Transverse colon (tissue), 4 donors: ENCODE measurements around the gene DNAJC9. TPM values are rescaled to one million over a fixed set of nuclear protein-coding genes. Genes with fewer than 3 reads are reported as not detected.

Source experiments
- DNase-seq: peaks from one replicate; pipeline ENCODE4 v3.0.0-alpha.2; 2019
- H3K27ac ChIP-seq, 4 donors: fragments of 200-600 bp; sonication (generic); 2 replicates each; pipeline ENCODE4 v1.5.1; 2016 to 2018; ENCODE audit warnings: inconsistent platforms in 4 of 4
- H3K27me3 ChIP-seq: fragments of 200-600 bp; sonication (generic); 2 replicates; pipeline ENCODE4 v1.5.1; 2017; ENCODE audit warnings: inconsistent platforms
- H3K36me3 ChIP-seq, 4 donors: fragments of 200-600 bp; sonication (generic); 2 replicates each; pipeline ENCODE4 v1.5.1; 2017 to 2019; ENCODE audit warnings: inconsistent platforms in 4 of 4
- H3K4me1 ChIP-seq, 4 donors: fragments of 200-600 bp; sonication (generic); 2 replicates each; pipeline ENCODE4 v1.5.1; 2017 to 2020; ENCODE audit warnings: inconsistent platforms in 4 of 4
- H3K4me3 ChIP-seq, 4 donors: fragments of 200-600 bp; sonication (generic); 1 replicate in 1 of 4; 2 replicates in 3 of 4; pipeline versions ENCODE4 v1.5.1 to v1.6.1; 2017 to 2019; ENCODE audit warnings: inconsistent platforms in 4 of 4
- H3K9me3 ChIP-seq, 2 donors: fragments of 200-600 bp; sonication (generic); 2 replicates each; pipeline ENCODE4 v1.5.1; 2017 to 2019; ENCODE audit warnings: inconsistent platforms in 2 of 2
- EP300 ChIP-seq: sonication (generic); formaldehyde crosslinking; IDR thresholded peaks from one replicate; pipeline ENCODE4 v1.6.1; 2017; ENCODE audit warnings: antibody characterized with exemption, low read depth
- POLR2A ChIP-seq: fragments of 450-650 bp; IDR thresholded peaks from one replicate; pipeline ENCODE4 v1.6.1; 2016; ENCODE audit warnings: antibody characterized with exemption, mild to moderate bottlenecking, moderate library complexity
- POLR2AphosphoS5 ChIP-seq, 3 donors: sonication (generic); formaldehyde crosslinking; IDR thresholded peaks; one replicate each; pipeline ENCODE4 v1.6.1; 2016; ENCODE audit warnings: antibody characterized with exemption in 3 of 3
- WGBS, 2 donors: methylation state at CpG; one replicate each; pipeline ENCODE4 v1.1.5; 2018; ENCODE audit warnings: low coverage in 1 of 2; 5-methylcytosine and 5-hydroxymethylcytosine counted together
- in situ Hi-C, 4 donors: fragments of 200-750 bp; cut with MboI; loops; one replicate each; pipeline versions ENCODE4 v1.15.0 to v1.15.1; 2017; ENCODE audit warnings: low sequenced_read_pairs in 3 of 4, low pct_ligation_motif_present in 1 of 4, low pct_unique_long_range_greater_than_20kb in 1 of 4
- intact Hi-C: fragments of 100-400 bp; cut with DNase I; formaldehyde crosslinking; loops from one replicate; pipeline ENCODE4 v1.15.1; 2023; ENCODE audit warnings: low total_unique reads
- total RNA-seq, 4 donors: library from RNA; depleted of rRNA; stranded (reverse); fragments of >200 nt; gene quantifications; one replicate each; pipeline ENCODE4 v1.1.0, GENCODE V29; 2016
- TF ChIP-seq, protein P1 (sequence below), 5 experiments: fragments of 200-600 bp in 3 of 5; fragments of 450-650 bp in 2 of 5; sonication (generic) in 3 of 5; IDR thresholded peaks; 1 replicate in 2 of 5; 2 replicates in 3 of 5; pipeline ENCODE4 v1.5.1; 2016 to 2017; ENCODE audit warnings: antibody characterized with exemption in 5 of 5, inconsistent platforms in 3 of 5, mild to moderate bottlenecking in 2 of 5, moderate library complexity in 1 of 5

DNAJC9 gene
- total RNA-seq, 4 donors from 2014 or later, result 8.2 to 15.9 (median 14.6) TPM

DNA sequence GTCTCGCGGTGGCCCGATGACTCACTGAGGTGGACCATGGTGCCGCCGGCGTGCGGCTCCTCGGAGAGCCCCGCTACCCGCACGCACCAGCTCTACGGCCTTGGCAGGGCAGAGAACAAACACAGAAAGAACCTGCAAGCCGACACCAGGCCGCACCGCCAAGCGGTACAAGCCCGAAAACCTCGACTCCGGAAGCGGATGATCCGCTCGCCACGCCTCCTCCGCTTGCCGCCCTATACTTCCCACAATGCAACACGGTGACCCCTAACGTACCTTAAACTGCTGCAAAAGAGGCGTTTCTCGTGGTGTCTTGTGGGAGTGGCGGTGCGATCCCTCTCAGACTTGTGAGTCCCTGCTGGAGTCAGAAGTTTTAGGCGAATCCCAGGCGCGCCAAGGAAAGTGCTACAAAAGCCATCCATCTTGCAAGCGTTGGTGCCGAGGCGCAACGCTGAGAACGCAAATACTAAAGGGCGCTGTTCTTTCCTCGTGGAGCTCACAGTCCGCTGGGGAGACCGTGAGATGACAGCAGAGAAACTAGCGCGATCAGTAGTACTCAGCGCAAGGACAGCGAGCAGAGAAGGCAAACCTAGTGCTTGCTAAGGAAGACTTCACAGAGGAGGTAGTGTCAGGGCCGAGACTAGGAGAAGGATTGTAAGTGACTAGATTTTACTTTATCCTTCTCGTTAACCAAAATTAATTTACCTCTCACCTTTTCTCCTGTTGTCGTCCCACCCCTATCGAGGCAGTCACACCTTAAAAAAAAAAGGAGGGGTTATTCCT is 5.6 kb upstream of the DNAJC9 start, which contains the start of gene MRPS16:
Gene MRPS16, minus strand, starts transcription at position 200 of the 780 bp plus-strand sequence. Its CDS starts 162 bp downstream, at position 38.
- peak; percentile 86 for TF ChIP-seq POLR2A
- TF ChIP-seq EP300, result no peak
- TF ChIP-seq, protein P1, sequence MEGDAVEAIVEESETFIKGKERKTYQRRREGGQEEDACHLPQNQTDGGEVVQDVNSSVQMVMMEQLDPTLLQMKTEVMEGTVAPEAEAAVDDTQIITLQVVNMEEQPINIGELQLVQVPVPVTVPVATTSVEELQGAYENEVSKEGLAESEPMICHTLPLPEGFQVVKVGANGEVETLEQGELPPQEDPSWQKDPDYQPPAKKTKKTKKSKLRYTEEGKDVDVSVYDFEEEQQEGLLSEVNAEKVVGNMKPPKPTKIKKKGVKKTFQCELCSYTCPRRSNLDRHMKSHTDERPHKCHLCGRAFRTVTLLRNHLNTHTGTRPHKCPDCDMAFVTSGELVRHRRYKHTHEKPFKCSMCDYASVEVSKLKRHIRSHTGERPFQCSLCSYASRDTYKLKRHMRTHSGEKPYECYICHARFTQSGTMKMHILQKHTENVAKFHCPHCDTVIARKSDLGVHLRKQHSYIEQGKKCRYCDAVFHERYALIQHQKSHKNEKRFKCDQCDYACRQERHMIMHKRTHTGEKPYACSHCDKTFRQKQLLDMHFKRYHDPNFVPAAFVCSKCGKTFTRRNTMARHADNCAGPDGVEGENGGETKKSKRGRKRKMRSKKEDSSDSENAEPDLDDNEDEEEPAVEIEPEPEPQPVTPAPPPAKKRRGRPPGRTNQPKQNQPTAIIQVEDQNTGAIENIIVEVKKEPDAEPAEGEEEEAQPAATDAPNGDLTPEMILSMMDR (IDR thresholded peaks at IDR 0.05), result peak in 1 of 5 experiments; percentile 23
- TF ChIP-seq POLR2AphosphoS5 (IDR thresholded peaks at IDR 0.05), result peak; percentile 89 to 96 (median 94)
- Histone ChIP-seq H3K9me3 (no peaks in the 10 kb centered on the region), H3K4me3 (peak within 1 kb of the TSS; percentile 71 to 92 (median 78)), H3K27me3 (no peaks in the 10 kb centered on the region), H3K4me1 (peaks cover 17 to 30% (median 26%) of the 10 kb centered on the region in 4 donors), H3K27ac (peak within 1 kb of the TSS; percentile 88 to 96 (median 93)), H3K36me3 (peaks cover 0 to 4% (median 0%) of the 10 kb centered on the region in 4 donors)
- intact Hi-C loops, result no loop called here
- WGBS, 2 donors, result 0 to 1% methylated on average over 9 to 50 of the region's 51 CpGs
- in situ Hi-C loops, result loop anchor here in 1 of 4 donors (25.0 kb wide), 1 partner anchor 385 kb away; the partner anchor contains the start of gene MYOZ1
- DNase-seq, result peak; percentile 96

DNA sequence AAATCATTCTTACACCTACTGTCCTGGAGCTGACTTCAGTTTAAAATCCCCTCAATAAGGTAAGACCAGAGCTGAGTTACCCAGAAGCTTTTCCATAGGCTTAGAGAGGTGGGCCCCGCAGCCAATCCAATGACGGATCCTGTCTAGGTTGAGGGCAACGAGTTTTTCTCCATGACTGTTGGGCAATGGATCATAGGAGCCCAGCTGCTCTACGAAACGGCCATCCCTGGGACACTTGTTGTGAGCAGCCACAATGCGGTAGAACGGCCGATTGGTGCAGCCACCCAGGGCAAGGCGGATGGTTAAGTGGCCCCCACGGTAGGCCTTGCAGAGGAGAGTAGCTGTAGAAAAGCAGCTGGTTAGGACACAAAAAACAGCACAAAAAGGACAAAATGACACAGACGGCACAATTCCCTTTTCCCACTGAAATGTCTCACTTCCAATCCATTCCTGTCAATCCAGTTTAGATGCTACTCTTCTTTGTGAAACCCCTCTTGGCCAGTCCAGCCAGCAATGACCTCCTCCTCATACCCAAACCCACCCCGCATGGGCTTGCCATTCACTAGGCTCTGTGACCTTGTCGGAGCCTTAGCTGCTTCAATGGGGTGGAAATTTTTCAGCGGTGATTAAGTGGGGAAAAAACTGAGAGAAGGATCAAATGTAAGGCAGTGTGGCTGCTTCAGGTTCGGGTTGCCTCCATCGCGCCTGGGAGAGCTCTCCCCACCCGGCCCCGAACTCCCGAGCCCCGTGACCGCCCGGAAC is 4.8 kb upstream of the DNAJC9 start:
- in situ Hi-C loops (loop anchor here in 1 of 4 donors (25.0 kb wide), 1 partner anchor 385 kb away; the partner anchor contains the start of gene MYOZ1), intact Hi-C loops (no loop called here)
- 4 to 15% methylated on average over 5 to 23 of the region's 23 CpGs for WGBS, 2 donors
- Histone ChIP-seq H3K36me3 (peaks cover 0 to 4% (median 0%) of the 10 kb centered on the region in 4 donors), H3K4me3 (peak overlapping the region; percentile 71 to 92 (median 78)), H3K27me3 (no peaks in the 10 kb centered on the region), H3K9me3 (no peaks in the 10 kb centered on the region), H3K4me1 (peaks cover 17 to 32% (median 29%) of the 10 kb centered on the region in 4 donors), H3K27ac (peak overlapping the region; percentile 88 to 96 (median 93))
- TF ChIP-seq POLR2A, result no peak
- TF ChIP-seq EP300, result no peak
- no peak for TF ChIP-seq POLR2AphosphoS5 (IDR thresholded peaks at IDR 0.05)
- TF ChIP-seq, protein P1 (IDR thresholded peaks at IDR 0.05), result no peak
- DNase-seq, result no peak

DNA sequence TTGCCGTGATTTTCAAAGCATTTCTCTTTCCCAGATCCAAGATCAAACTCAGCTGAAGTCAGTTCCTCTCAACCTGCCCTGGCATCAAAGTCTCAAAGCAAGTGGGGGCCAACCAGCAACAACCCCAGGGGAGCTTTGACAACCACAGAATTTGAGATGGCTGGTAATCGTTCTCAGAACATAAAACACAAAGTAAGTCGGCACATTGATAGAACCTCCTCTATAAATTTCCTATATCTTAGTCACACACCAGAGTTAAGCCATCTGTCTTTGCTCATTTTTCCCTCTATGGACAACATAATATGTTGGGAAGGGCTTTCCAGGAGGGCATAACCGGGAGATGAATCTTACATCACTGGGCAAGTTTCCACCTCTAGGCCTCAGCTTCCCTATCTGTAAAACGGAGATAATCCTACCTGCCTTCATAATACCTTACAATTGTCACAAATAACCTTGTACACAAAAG is 1.2 kb upstream of the DNAJC9 start:
- H3K9me3 ChIP-seq, result no peaks in the 10 kb centered on the region
- peaks cover 0 to 10% (median 4%) of the 10 kb centered on the region in 4 donors for H3K36me3 ChIP-seq
- H3K4me3 ChIP-seq, result no peak overlapping the region
- intact Hi-C loops (no loop called here), in situ Hi-C loops (no loop called here)
- WGBS, 2 donors, result 73 to 79% methylated on average over 4 to 5 of the region's 5 CpGs
- DNase-seq, result no peak
- H3K27ac ChIP-seq, result peak overlapping the region; percentile 86 to 92 (median 91)
- TF ChIP-seq POLR2A (no peak), POLR2AphosphoS5 (IDR thresholded peaks at IDR 0.05) (no peak), EP300 (no peak)
- TF ChIP-seq, protein P1 (IDR thresholded peaks at IDR 0.05), result no peak
- H3K27me3 ChIP-seq, result no peaks in the 10 kb centered on the region
- H3K4me1 ChIP-seq, result peaks cover 12 to 44% (median 35%) of the 10 kb centered on the region in 4 donors
